Melanocyte of skin (primary cell): ENCODE data around the gene PIP5K1C. TPM values are rescaled to one million over a fixed set of nuclear protein-coding genes. Genes with fewer than 3 reads are reported as not detected.

Experiments used
- total RNA-seq, 2 donors: library from RNA; depleted of rRNA; stranded (reverse); fragments of >200 nt; gene quantifications; 2 replicates each; pipeline ENCODE4 v1.2.3, GENCODE V29; 2012

PIP5K1C gene
- 10 to 100 TPM; 27.3 to 32.7 TPM for total RNA-seq

GRCh38 chr19:3700242-3701032 is at the start of gene PIP5K1C:
PIP5K1C (minus strand) TSS chr19:3700468; CDS start chr19:3700390, 78 bp downstream.

GRCh38 chr19:3708207-3708931 is 8.1 kb upstream of the PIP5K1C start, which contains the start of gene TJP3:
TJP3 (plus strand) TSS chr19:3708384; CDS start chr19:3728433, 20,049 bp downstream.

GRCh38 chr19:3626473-3627350 is 73.6 kb downstream of the PIP5K1C start, which contains the start of gene CACTIN:
CACTIN (minus strand) TSS chr19:3626790; CDS start chr19:3626762, 28 bp downstream.

GRCh38 chr19:3606690-3607289 is 93.5 kb downstream of the PIP5K1C start, which contains the start of gene TBXA2R:
TBXA2R (minus strand) TSS chr19:3606875; CDS start chr19:3600634, 6,241 bp downstream.

GRCh38 chr19:3585301-3586126 is 114.8 kb downstream of the PIP5K1C start, which contains the start of gene GIPC3:
GIPC3 (plus strand) TSS chr19:3585478; CDS start chr19:3585598, 120 bp downstream.

Other genes starting within 250 kb of the PIP5K1C start
- 1 to 10 TPM in 1 of 2 donors, not detected in 1; 1.0 TPM for gene SMIM24, start 219.9 kb downstream of the PIP5K1C start, total RNA-seq
- not detected for gene SMIM44, start 217.0 kb downstream of the PIP5K1C start, total RNA-seq
- 10 to 100 TPM; 10.7 to 17.0 TPM for gene DOHH, start 199.8 kb downstream of the PIP5K1C start, total RNA-seq
- 10 to 100 TPM; 28.6 to 34.0 TPM for gene FZR1, start 194.2 kb downstream of the PIP5K1C start, total RNA-seq
- not detected for gene TEKTIP1, start 161.3 kb downstream of the PIP5K1C start, total RNA-seq
- gene MFSD12, start 142.9 kb downstream of the PIP5K1C start, total RNA-seq, result 1,000 to 10,000 TPM; 2,768 to 2,971 TPM
- 100 to 1,000 TPM; 663 to 915 TPM for gene HMG20B, start 127.5 kb downstream of the PIP5K1C start, total RNA-seq
- under 1 TPM; under 0.01 to 0.67 TPM for gene GIPC3, start 115.0 kb downstream of the PIP5K1C start, total RNA-seq
- 1 to 10 TPM in 1 of 2 donors, not detected in 1; 1.7 TPM for gene TBXA2R, start 93.6 kb downstream of the PIP5K1C start, total RNA-seq
- 10 to 100 TPM; 11.7 to 25.0 TPM for gene CACTIN, start 73.7 kb downstream of the PIP5K1C start, total RNA-seq
- gene TJP3, start 7.9 kb upstream of the PIP5K1C start, total RNA-seq, result not detected
- 10 to 100 TPM; 25.1 to 27.0 TPM for gene APBA3, start 61.2 kb upstream of the PIP5K1C start, total RNA-seq
- 10 to 100 TPM; 39.6 to 51.6 TPM for gene MRPL54, start 62.2 kb upstream of the PIP5K1C start, total RNA-seq
- not detected for gene RAX2, start 71.8 kb upstream of the PIP5K1C start, total RNA-seq
- gene MATK, start 85.9 kb upstream of the PIP5K1C start, total RNA-seq, result under 1 TPM; 0.34 to 1.00 TPM
- gene ZFR2, start 168.6 kb upstream of the PIP5K1C start, total RNA-seq, result under 1 TPM in 1 of 2 donors, not detected in 1; 0.34 TPM
- gene ATCAY, start 180.2 kb upstream of the PIP5K1C start, total RNA-seq, result not detected
- not detected for gene NMRK2, start 232.6 kb upstream of the PIP5K1C start, total RNA-seq